NCI-H1417 (cell line): Measurements from ENCODE around the gene AAMP.
A peak's percentile ranks its signal among the peaks of the same experiment; 100 is the strongest.
"Not testable (repeated sequence)": the region's sequence is repeated elsewhere in the genome, so short reads cannot be mapped to it uniquely, and the experiment has no call there.

ENCODE experiments used
- DNase-seq, 3 experiments: peaks; one replicate each; lab custom pipeline; 2025; lab: John Stamatoyannopoulos, UW

AAMP gene

GRCh38 chr2:218274586-218274985 lies 4.6 kb upstream of the AAMP start:
- DNase-seq: no peak

- no peak for DNase-seq
These were observed 3.9 kb upstream of the AAMP start for GRCh38 chr2:218273908-218274249.

- DNase-seq: not testable (repeated sequence)
These were observed 3.4 kb upstream of the AAMP start for GRCh38 chr2:218273214-218273907.

GRCh38 chr2:218272531-218273212 lies 2.7 kb upstream of the AAMP start:
- peak; percentile 32 to 72 (median 72) for DNase-seq

GRCh38 chr2:218271865-218272530 lies 2.1 kb upstream of the AAMP start:
- DNase-seq: no peak

- DNase-seq: no peak
These were observed 1.5 kb upstream of the AAMP start for GRCh38 chr2:218271487-218271797.

GRCh38 chr2:218270721-218271486 lies 967 bp upstream of the AAMP start:
- DNase-seq: peak in 2 of 3 experiments; percentile 71 to 74

- DNase-seq: no peak
These were observed 2.7 kb downstream of the AAMP start for GRCh38 chr2:218267259-218267658.

- DNase-seq: no peak
These were observed 3.5 kb downstream of the AAMP start for GRCh38 chr2:218266316-218266979.

GRCh38 chr2:218265626-218266025 lies 4.3 kb downstream of the AAMP start:
- DNase-seq: no peak

- no peak for DNase-seq
These were observed 5.0 kb downstream of the AAMP start for GRCh38 chr2:218264773-218265561.

GRCh38 chr2:218263817-218264641 lies 5.9 kb downstream of the AAMP start:
- DNase-seq: no peak

GRCh38 chr2:218262631-218263586 lies 7.0 kb downstream of the AAMP start:
- DNase-seq: no peak

GRCh38 chr2:218262237-218262600 lies 7.7 kb downstream of the AAMP start:
- DNase-seq: no peak

- peak in 2 of 3 experiments; percentile 23 to 33 for DNase-seq
These were observed 8.3 kb downstream of the AAMP start for GRCh38 chr2:218261423-218262236.

GRCh38 chr2:218260742-218261422 lies 9.1 kb downstream of the AAMP start, which contains the start of gene GPBAR1:
Gene GPBAR1 (plus strand): TSS chr2:218261015. CDS start chr2:218262725, 1,710 bp downstream.
- DNase-seq: no peak

- DNase-seq: no peak
These were observed 9.8 kb downstream of the AAMP start for GRCh38 chr2:218260166-218260565.
